ENCODE results near the gene FARS2.

FARS2 gene

DNA sequence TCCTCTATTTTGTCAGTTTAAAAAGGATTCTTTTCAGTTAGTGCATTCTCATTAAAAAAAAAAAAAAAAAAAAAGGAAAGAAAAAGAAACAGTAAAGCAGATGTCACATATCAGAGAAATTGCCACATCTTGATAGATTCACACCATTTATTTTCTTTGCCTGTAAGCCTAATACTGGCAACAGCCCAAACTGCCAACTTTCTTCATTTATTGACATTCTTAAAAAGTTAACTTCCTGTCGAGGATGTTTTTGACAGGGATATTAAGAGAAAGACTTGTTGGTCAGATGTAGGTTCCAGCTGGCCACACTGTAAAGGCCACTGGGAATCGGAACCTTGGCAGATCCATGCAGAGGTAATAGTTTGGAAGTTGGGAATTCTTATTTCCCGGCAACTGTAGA, 412.8 kb downstream of the FARS2 start:
- H3K4me3 ChIP-seq (ENCODE audit: low read depth, low read length), result no peak overlapping the region
- ChIA-PET CTCF (interaction anchor here (1.2 kb wide), 1 partner anchor 51 kb away, joined by 3 read pairs; no protein-coding TSS in a partner anchor), POLR2A (no interaction called here)
- no peaks in the 10 kb centered on the region for H3K9me3 ChIP-seq (ENCODE audit: control insufficient read depth, insufficient read depth, low read depth, low read length)
- 0 out of 2 replicates have a peak, but pooled peaks cover 3% of the 10 kb centered on the region for H3K4me1 ChIP-seq (ENCODE audit: control insufficient read depth, insufficient read depth, low read length)
- no peaks in the 10 kb centered on the region for H3K36me3 ChIP-seq (ENCODE audit: control insufficient read depth in 2 of 2, insufficient read depth in 1 of 2, low read length in 2 of 2)
- no peak overlapping the region for H3K27ac ChIP-seq (ENCODE audit: extremely low read depth, low read depth, low read length)
- TF ChIP-seq, protein P1, sequence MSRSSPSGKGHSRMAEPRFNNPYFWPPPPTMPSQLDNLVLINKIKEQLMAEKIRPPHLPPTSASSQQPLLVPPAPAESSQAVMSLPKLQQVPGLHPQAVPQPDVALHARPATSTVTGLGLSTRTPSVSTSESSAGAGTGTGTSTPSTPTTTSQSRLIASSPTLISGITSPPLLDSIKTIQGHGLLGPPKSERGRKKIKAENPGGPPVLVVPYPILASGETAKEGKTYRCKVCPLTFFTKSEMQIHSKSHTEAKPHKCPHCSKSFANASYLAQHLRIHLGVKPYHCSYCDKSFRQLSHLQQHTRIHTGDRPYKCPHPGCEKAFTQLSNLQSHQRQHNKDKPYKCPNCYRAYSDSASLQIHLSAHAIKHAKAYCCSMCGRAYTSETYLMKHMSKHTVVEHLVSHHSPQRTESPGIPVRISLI (tag by site-specific recombination; IDR thresholded peaks at IDR 0.05), result no peak
- TF ChIP-seq ZNF169 (tag by site-specific recombination; IDR thresholded peaks at IDR 0.05), result no peak
- no peak for TF ChIP-seq SALL2 (tag by site-specific recombination; IDR thresholded peaks at IDR 0.05; ENCODE audit: borderline replicate concordance)
- TF ChIP-seq ZBTB8A (tag by site-specific recombination; IDR thresholded peaks at IDR 0.05), result no peak
- no peak for TF ChIP-seq ZNF624 (tag by site-specific recombination; IDR thresholded peaks at IDR 0.05)
- TF ChIP-seq ZNF19 (tag by site-specific recombination; IDR thresholded peaks at IDR 0.05; ENCODE audit: low read depth), result no peak
- no peak for TF ChIP-seq ZNF16 (tag by site-specific recombination; IDR thresholded peaks at IDR 0.05; ENCODE audit: low read depth)
- TF ChIP-seq ZNF146 (tag by site-specific recombination; IDR thresholded peaks at IDR 0.05), result no peak

DNA sequence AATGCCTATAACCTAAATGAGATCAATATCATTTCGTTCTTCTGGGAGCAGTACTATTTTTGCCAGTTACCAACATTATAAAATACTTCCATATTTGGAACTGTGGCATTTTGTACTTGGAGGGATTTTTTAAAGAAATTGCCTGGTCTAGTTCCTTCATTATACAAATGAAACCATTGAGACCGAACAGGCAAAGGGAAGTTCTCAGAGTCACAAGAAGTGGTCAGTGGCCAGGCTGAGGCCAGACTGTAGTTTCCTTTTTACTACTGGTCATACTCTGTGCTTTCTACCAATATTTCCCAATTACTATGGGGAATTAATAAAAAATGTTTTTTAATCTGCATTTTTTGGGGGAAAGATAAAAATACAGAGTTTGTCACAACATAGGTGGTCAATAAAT, 413.4 kb downstream of the FARS2 start:
- ChIA-PET POLR2A (no interaction called here), CTCF (no interaction called here)
- H3K4me3 ChIP-seq (ENCODE audit: low read depth, low read length), result no peak overlapping the region
- TF ChIP-seq, protein P2, sequence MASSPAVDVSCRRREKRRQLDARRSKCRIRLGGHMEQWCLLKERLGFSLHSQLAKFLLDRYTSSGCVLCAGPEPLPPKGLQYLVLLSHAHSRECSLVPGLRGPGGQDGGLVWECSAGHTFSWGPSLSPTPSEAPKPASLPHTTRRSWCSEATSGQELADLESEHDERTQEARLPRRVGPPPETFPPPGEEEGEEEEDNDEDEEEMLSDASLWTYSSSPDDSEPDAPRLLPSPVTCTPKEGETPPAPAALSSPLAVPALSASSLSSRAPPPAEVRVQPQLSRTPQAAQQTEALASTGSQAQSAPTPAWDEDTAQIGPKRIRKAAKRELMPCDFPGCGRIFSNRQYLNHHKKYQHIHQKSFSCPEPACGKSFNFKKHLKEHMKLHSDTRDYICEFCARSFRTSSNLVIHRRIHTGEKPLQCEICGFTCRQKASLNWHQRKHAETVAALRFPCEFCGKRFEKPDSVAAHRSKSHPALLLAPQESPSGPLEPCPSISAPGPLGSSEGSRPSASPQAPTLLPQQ (tag by site-specific recombination; IDR thresholded peaks at IDR 0.05), result no peak
- H3K27ac ChIP-seq (ENCODE audit: extremely low read depth, low read depth, low read length), result no peak overlapping the region
- H3K9me3 ChIP-seq (ENCODE audit: control insufficient read depth, insufficient read depth, low read depth, low read length), result no peaks in the 10 kb centered on the region
- 0 out of 2 replicates have a peak, but pooled peaks cover 3% of the 10 kb centered on the region for H3K4me1 ChIP-seq (ENCODE audit: control insufficient read depth, insufficient read depth, low read length)
- no peaks in the 10 kb centered on the region for H3K36me3 ChIP-seq (ENCODE audit: control insufficient read depth in 2 of 2, insufficient read depth in 1 of 2, low read length in 2 of 2)

DNA sequence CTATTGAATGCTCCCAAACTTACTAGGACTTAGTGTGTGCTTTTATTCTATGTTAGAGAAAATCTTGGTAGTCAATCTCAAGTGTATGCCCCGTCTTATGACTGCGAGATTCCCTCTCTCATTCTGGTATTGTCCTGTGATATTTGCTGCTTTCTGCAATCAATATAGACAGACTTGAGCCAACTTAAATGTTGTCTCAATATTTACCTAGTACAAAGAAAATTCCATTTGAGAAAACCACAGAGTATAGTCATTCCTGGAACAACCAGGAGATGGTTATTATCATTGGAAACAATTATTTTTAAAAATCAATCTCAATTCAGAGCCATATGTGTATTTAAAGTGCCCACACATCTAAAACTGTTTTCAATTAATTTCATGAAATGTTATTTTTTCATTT, 415.4 kb downstream of the FARS2 start:
- Histone ChIP-seq H3K9me3 (ENCODE audit: control insufficient read depth, insufficient read depth, low read depth, low read length) (no peaks in the 10 kb centered on the region), H3K4me1 (ENCODE audit: control insufficient read depth, insufficient read depth, low read length) (no peaks in the 10 kb centered on the region), H3K4me3 (ENCODE audit: low read depth, low read length) (no peak overlapping the region), H3K27ac (ENCODE audit: extremely low read depth, low read depth, low read length) (no peak overlapping the region), H3K36me3 (ENCODE audit: control insufficient read depth in 2 of 2, insufficient read depth in 1 of 2, low read length in 2 of 2) (no peaks in the 10 kb centered on the region)
- ChIA-PET POLR2A (no interaction called here), CTCF (interaction anchor here (0.7 kb wide), 1 partner anchor 28 kb away, joined by 3 read pairs; no protein-coding TSS in a partner anchor)
- TF ChIP-seq ZSCAN23 (tag by site-specific recombination; IDR thresholded peaks at IDR 0.05), result no peak
- no peak for TF ChIP-seq ZNF510 (tag by site-specific recombination; IDR thresholded peaks at IDR 0.05; ENCODE audit: insufficient replicate concordance)
- no peak for TF ChIP-seq MYNN (tag by site-specific recombination; IDR thresholded peaks at IDR 0.05; ENCODE audit: borderline replicate concordance)
- TF ChIP-seq OVOL3 (tag by site-specific recombination; IDR thresholded peaks at IDR 0.05), result no peak
- TF ChIP-seq ZNF837 (tag by site-specific recombination; IDR thresholded peaks at IDR 0.05), result no peak
- TF ChIP-seq ZNF521 (tag by site-specific recombination; IDR thresholded peaks at IDR 0.05), result no peak
- no peak for TF ChIP-seq ZNF2 (tag by site-specific recombination; IDR thresholded peaks at IDR 0.05)
- TF ChIP-seq, protein P2 (tag by site-specific recombination; IDR thresholded peaks at IDR 0.05), result no peak
- TF ChIP-seq BCL11B (tag by site-specific recombination; IDR thresholded peaks at IDR 0.05; ENCODE audit: low read depth), result no peak
- TF ChIP-seq IKZF3 (tag by site-specific recombination; IDR thresholded peaks at IDR 0.05), result no peak
- TF ChIP-seq HOXA7 (CRISPR knock-in tag; IDR thresholded peaks at IDR 0.05; ENCODE audit: borderline replicate concordance), result no peak
- TF ChIP-seq ZNF776 (tag by site-specific recombination; IDR thresholded peaks at IDR 0.05; ENCODE audit: borderline replicate concordance), result no peak
- TF ChIP-seq, protein P3, sequence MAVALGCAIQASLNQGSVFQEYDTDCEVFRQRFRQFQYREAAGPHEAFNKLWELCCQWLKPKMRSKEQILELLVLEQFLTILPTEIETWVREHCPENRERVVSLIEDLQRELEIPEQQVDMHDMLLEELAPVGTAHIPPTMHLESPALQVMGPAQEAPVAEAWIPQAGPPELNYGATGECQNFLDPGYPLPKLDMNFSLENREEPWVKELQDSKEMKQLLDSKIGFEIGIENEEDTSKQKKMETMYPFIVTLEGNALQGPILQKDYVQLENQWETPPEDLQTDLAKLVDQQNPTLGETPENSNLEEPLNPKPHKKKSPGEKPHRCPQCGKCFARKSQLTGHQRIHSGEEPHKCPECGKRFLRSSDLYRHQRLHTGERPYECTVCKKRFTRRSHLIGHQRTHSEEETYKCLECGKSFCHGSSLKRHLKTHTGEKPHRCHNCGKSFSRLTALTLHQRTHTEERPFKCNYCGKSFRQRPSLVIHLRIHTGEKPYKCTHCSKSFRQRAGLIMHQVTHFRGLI (tag by site-specific recombination; IDR thresholded peaks at IDR 0.05), result no peak
- no peak for TF ChIP-seq FEZF1 (tag by site-specific recombination; IDR thresholded peaks at IDR 0.05)
- no peak for TF ChIP-seq ZNF571 (tag by site-specific recombination; IDR thresholded peaks at IDR 0.05)
- TF ChIP-seq ZNF549 (tag by site-specific recombination; IDR thresholded peaks at IDR 0.05), result no peak
- TF ChIP-seq GFI1B (tag by site-specific recombination; IDR thresholded peaks at IDR 0.05), result no peak
- no peak for TF ChIP-seq SALL2 (tag by site-specific recombination; IDR thresholded peaks at IDR 0.05; ENCODE audit: borderline replicate concordance)
